CD4-positive, alpha-beta T cell treated with Interleukin-1 beta for 1 hour (primary cell): ENCODE results near the gene LYZL4.
A peak's percentile ranks its signal among the peaks of the same experiment; 100 is the strongest.

ENCODE experiments used
- DNase-seq, 2 donors: peaks; one replicate each; pipeline ENCODE4 v3.0.0-alpha.2; 2020 to 2022

The LYZL4 gene

GRCh38 chr3:42425736-42426407 is 15.5 kb upstream of the LYZL4 start:
- no peak for DNase-seq

GRCh38 chr3:42424911-42425310 is 14.5 kb upstream of the LYZL4 start:
- DNase-seq, result no peak

- no peak for DNase-seq
Observed at GRCh38 chr3:42421818-42422796, 11.7 kb upstream of the LYZL4 start.

- no peak for DNase-seq
Observed at GRCh38 chr3:42419563-42419962, 9.2 kb upstream of the LYZL4 start.

- DNase-seq, result no peak
Observed at GRCh38 chr3:42412526-42413155, 2.2 kb upstream of the LYZL4 start.

- no peak for DNase-seq
Observed at GRCh38 chr3:42411429-42411828, 1.0 kb upstream of the LYZL4 start.

- DNase-seq, result no peak
Observed at GRCh38 chr3:42408156-42408555, 2.3 kb downstream of the LYZL4 start.

- no peak for DNase-seq
Observed at GRCh38 chr3:42406727-42407450, 3.5 kb downstream of the LYZL4 start.

GRCh38 chr3:42405857-42406256 is 4.6 kb downstream of the LYZL4 start:
- no peak for DNase-seq

- no peak for DNase-seq
Observed at GRCh38 chr3:42403737-42404136, 6.7 kb downstream of the LYZL4 start.

GRCh38 chr3:42402394-42403096 is 7.9 kb downstream of the LYZL4 start:
- DNase-seq, result no peak

- no peak for DNase-seq
Observed at GRCh38 chr3:42398080-42398479, 12.3 kb downstream of the LYZL4 start.

- DNase-seq, result no peak
Observed at GRCh38 chr3:42397644-42398043, 12.8 kb downstream of the LYZL4 start.

GRCh38 chr3:42394579-42395288 is 15.7 kb downstream of the LYZL4 start:
- DNase-seq, result no peak

GRCh38 chr3:42387802-42388651 is 22.4 kb downstream of the LYZL4 start:
- peak; percentile 2 to 13 for DNase-seq

GRCh38 chr3:42381551-42382082 is 28.8 kb downstream of the LYZL4 start:
- DNase-seq, result no peak

- no peak for DNase-seq
Observed at GRCh38 chr3:42377681-42378080, 32.7 kb downstream of the LYZL4 start.

- no peak for DNase-seq
Observed at GRCh38 chr3:42376344-42376798, 34.0 kb downstream of the LYZL4 start.

GRCh38 chr3:42375121-42375800 is 35.1 kb downstream of the LYZL4 start:
- DNase-seq, result no peak

GRCh38 chr3:42371776-42372175 is 38.6 kb downstream of the LYZL4 start:
- DNase-seq, result no peak
